ENCODE measurements around the gene PXMP4. TPM values are rescaled to one million over a fixed set of nuclear protein-coding genes. Genes with fewer than 3 reads are reported as not detected.

The PXMP4 gene
- total RNA-seq, 4 donors from 2014 or later, result 1.6 to 12.0 (median 5.5) TPM

DNA sequence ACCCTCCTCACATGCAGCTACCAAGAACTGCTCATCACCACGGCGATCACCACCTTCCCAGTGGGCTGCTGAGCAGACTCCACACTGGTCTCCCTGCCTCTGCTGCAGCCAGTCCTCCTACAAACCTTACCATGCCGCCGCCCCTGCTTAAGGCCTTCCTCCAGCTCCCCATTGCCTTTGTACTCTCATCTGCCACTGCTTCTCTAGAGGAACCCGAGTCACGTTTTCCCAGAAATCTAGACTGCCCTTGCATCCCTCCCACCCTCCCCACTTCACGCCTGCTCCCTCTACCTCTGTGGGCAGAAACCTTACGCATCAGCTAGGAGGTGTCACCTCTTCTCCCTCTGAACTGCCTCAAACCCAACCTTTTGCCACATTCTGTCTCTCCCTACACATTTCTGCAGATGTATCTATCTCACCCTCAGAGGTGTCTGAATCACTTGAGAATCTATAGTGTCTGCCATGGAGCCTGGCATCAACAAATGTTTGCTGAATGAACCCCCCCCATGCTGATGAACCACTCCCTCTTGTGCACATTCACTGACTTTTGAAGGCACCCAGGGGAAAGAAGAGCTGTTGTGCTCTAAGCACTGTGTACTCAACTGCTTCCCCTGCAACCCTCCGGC is 38.3 kb downstream of the PXMP4 start:
- no peak overlapping the region for H3K4me3 ChIP-seq
- TF ChIP-seq POLR2AphosphoS5 (IDR thresholded peaks at IDR 0.05) (no peak), POLR2A (IDR thresholded peaks at IDR 0.05) (no peak), EP300 (IDR thresholded peaks at IDR 0.05; ENCODE audit: low read depth) (no peak)
- TF ChIP-seq, protein P1, sequence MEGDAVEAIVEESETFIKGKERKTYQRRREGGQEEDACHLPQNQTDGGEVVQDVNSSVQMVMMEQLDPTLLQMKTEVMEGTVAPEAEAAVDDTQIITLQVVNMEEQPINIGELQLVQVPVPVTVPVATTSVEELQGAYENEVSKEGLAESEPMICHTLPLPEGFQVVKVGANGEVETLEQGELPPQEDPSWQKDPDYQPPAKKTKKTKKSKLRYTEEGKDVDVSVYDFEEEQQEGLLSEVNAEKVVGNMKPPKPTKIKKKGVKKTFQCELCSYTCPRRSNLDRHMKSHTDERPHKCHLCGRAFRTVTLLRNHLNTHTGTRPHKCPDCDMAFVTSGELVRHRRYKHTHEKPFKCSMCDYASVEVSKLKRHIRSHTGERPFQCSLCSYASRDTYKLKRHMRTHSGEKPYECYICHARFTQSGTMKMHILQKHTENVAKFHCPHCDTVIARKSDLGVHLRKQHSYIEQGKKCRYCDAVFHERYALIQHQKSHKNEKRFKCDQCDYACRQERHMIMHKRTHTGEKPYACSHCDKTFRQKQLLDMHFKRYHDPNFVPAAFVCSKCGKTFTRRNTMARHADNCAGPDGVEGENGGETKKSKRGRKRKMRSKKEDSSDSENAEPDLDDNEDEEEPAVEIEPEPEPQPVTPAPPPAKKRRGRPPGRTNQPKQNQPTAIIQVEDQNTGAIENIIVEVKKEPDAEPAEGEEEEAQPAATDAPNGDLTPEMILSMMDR (IDR thresholded peaks at IDR 0.05), result no peak
- 73 to 88% methylated on average over 4 to 9 of the region's 9 CpGs for WGBS, 2 donors (ENCODE audit: low coverage in 1 of 2)
- intact Hi-C loops (cut with DNase I; ENCODE audit: low total_unique reads), result no loop called here
- no peak for DNase-seq
- no peaks in the 10 kb centered on the region for H3K27me3 ChIP-seq
- H3K9me3 ChIP-seq, result no peaks in the 10 kb centered on the region
- H3K27ac ChIP-seq, result no peak overlapping the region
- H3K4me1 ChIP-seq, result peaks cover 8 to 19% (median 15%) of the 10 kb centered on the region in 4 donors
- H3K36me3 ChIP-seq, result no peaks in the 10 kb centered on the region
- in situ Hi-C loops (cut with MboI; ENCODE audit: low pct_ligation_motif_present in 1 of 4, low pct_unique_long_range_greater_than_20kb in 1 of 4, low sequenced_read_pairs in 3 of 4), result no loop called here

DNA sequence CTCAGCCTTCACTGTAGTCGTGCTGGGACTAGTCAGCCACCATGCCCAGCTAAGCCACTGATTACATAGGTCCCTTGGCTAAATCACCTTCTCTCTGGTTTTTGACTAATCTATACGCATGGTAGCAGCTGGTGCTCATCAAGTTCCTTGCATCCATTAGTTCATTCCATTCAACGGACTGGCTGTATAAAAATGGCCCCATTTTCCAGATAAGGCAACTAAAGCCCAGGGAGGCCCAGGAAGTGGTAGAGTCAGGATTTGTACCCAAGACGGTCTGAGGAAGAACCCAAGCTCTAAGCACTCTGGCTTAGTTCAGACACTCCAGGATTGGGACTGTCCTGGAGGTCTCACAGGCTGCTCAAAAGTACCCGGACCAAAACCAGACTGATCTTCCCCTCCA is 38.8 kb downstream of the PXMP4 start:
- 93 to 94% methylated on average over 2 to 5 of the region's 5 CpGs for WGBS, 2 donors (ENCODE audit: low coverage in 1 of 2)
- no peak overlapping the region for H3K27ac ChIP-seq
- H3K36me3 ChIP-seq, result no peaks in the 10 kb centered on the region
- DNase-seq, result no peak
- H3K27me3 ChIP-seq, result no peaks in the 10 kb centered on the region
- TF ChIP-seq, protein P1 (IDR thresholded peaks at IDR 0.05), result no peak
- TF ChIP-seq EP300 (IDR thresholded peaks at IDR 0.05; ENCODE audit: low read depth) (no peak), POLR2A (IDR thresholded peaks at IDR 0.05) (no peak), POLR2AphosphoS5 (IDR thresholded peaks at IDR 0.05) (no peak)
- intact Hi-C loops (cut with DNase I; ENCODE audit: low total_unique reads), result no loop called here
- peaks cover 6 to 16% (median 15%) of the 10 kb centered on the region in 4 donors for H3K4me1 ChIP-seq
- in situ Hi-C loops (cut with MboI; ENCODE audit: low pct_ligation_motif_present in 1 of 4, low pct_unique_long_range_greater_than_20kb in 1 of 4, low sequenced_read_pairs in 3 of 4), result no loop called here
- no peak overlapping the region for H3K4me3 ChIP-seq
- no peaks in the 10 kb centered on the region for H3K9me3 ChIP-seq

DNA sequence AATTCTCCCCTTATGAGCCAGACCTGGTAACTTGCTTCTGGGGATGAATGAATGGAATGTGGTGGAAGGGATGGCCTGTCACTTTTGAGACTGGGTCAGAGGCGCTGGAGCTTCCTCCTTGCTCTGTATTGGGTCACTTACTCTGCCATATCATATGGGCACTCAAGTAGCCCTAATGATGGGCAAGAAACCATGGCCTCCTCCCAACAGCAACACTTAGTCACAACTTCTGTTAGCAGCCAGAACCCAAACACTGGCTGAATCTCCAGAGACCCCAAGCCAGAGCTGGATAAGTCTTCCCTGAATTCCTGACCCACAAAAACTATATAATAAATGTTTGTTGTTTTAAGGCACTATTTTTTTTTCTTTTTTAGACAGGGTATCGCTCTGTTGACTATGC is 39.4 kb downstream of the PXMP4 start:
- Histone ChIP-seq H3K4me3 (no peak overlapping the region), H3K4me1 (peaks cover 6 to 21% (median 20%) of the 10 kb centered on the region in 4 donors), H3K36me3 (no peaks in the 10 kb centered on the region), H3K27me3 (no peaks in the 10 kb centered on the region), H3K9me3 (no peaks in the 10 kb centered on the region), H3K27ac (no peak overlapping the region)
- in situ Hi-C loops (cut with MboI; ENCODE audit: low pct_ligation_motif_present in 1 of 4, low pct_unique_long_range_greater_than_20kb in 1 of 4, low sequenced_read_pairs in 3 of 4), result no loop called here
- no peak for DNase-seq
- TF ChIP-seq POLR2AphosphoS5 (IDR thresholded peaks at IDR 0.05) (no peak), EP300 (IDR thresholded peaks at IDR 0.05; ENCODE audit: low read depth) (no peak), POLR2A (IDR thresholded peaks at IDR 0.05) (no peak)
- TF ChIP-seq, protein P1 (IDR thresholded peaks at IDR 0.05), result no peak
- 91 to 100% methylated on average over 2 of the region's 2 CpGs for WGBS, 2 donors (ENCODE audit: low coverage in 1 of 2)
- intact Hi-C loops (cut with DNase I; ENCODE audit: low total_unique reads), result no loop called here

DNA sequence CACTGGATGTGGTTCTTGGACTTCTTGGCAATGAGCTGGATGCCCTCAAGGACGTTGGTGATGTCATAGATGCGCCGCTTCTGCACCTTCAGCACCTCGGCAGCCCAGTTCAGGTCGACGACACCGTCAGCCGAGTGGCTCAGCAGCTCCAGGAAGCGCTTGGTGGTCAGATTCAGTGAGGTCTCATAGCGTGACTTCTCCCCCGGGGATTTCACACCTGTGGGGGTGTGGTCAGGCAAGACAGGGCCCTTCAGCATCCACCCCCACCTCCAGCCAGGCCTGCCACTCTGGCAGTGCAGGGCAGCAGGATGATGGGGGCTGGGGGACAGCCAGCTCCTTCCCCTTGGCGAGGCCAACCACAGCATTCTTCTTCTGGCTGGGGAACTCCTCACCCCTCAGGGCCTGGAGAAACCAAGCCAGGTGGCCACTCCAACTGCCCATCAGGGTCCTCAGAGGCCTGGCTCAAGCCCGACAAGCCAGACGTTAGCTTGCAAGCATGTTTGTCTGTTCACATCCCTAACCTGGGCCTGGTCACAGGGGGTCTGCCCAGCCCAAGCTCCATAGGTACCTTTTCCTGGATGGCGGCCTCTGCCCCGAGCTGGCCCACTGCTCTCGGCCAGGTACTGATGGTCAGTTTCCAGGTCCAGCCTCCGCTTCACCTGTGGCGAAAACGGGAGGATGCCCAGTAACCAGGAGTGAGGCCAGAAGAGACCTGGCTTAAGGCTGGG is 40.2 kb downstream of the PXMP4 start:
- Histone ChIP-seq H3K9me3 (no peaks in the 10 kb centered on the region), H3K27me3 (no peaks in the 10 kb centered on the region), H3K4me1 (peaks cover 0 to 21% (median 20%) of the 10 kb centered on the region in 4 donors), H3K36me3 (no peaks in the 10 kb centered on the region), H3K27ac (no peak overlapping the region), H3K4me3 (no peak overlapping the region)
- intact Hi-C loops (cut with DNase I; ENCODE audit: low total_unique reads) (no loop called here), in situ Hi-C loops (cut with MboI; ENCODE audit: low pct_ligation_motif_present in 1 of 4, low pct_unique_long_range_greater_than_20kb in 1 of 4, low sequenced_read_pairs in 3 of 4) (no loop called here)
- no peak for DNase-seq
- 74% methylated on average over 19 of the region's 20 CpGs; no CpG with 5 or more reads in 1 of the 2 donors for WGBS, 2 donors (ENCODE audit: low coverage in 1 of 2)
- TF ChIP-seq POLR2AphosphoS5 (IDR thresholded peaks at IDR 0.05) (no peak), EP300 (IDR thresholded peaks at IDR 0.05; ENCODE audit: low read depth) (no peak), POLR2A (IDR thresholded peaks at IDR 0.05) (no peak)
- TF ChIP-seq, protein P1 (IDR thresholded peaks at IDR 0.05), result no peak

Measured in transverse colon (tissue), 4 donors.